ENCODE data around the gene IFNA8.
A peak's percentile ranks its signal among the peaks of the same experiment; 100 is the strongest.
"Not testable (repeated sequence)": the region's sequence is repeated elsewhere in the genome, so short reads cannot be mapped to it uniquely, and the experiment has no call there.

Gene IFNA8

DNA sequence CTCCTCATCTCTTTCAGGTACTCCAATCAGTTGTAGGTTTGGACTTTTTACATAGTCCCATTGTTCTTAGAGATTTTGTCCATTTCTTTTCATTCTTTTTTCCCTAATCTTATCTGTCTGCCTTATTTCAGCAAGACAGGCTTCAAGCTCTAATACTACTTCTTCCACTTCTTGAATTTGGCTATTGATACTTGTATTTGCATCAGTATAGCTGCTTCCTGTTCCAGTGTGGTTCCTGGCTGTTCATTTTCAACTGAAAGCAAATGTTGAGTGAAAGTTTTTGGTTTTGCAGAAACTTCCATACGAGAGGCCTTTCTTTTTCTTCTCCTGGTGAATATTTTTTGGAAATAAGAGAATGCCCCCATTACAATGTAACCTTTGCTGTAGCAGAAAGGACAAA, 19.3 kb downstream of the IFNA8 start:
- no peak for DNase-seq (ENCODE audit: low read depth in 3 of 3)

DNA sequence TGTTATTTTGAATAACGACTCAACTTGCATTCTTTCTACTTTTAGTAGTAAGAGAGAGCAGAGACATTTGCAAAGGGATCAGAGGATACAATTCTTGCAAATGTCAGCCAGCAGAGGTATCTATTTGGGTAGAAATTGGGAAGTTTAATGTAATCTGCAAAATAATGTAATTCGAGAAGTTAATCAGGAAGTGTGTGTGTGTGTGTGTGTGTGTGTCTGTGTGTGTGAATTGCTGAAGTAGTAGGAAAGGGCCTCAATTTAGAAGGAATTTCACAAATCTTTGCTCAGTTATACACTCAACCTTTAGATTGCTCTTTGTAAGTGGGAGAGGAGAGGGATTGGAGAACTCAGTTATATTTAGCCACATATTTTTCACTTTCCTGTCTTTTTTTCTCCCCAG, 20.3 kb downstream of the IFNA8 start:
- DNase-seq (ENCODE audit: low read depth in 3 of 3): no peak

DNA sequence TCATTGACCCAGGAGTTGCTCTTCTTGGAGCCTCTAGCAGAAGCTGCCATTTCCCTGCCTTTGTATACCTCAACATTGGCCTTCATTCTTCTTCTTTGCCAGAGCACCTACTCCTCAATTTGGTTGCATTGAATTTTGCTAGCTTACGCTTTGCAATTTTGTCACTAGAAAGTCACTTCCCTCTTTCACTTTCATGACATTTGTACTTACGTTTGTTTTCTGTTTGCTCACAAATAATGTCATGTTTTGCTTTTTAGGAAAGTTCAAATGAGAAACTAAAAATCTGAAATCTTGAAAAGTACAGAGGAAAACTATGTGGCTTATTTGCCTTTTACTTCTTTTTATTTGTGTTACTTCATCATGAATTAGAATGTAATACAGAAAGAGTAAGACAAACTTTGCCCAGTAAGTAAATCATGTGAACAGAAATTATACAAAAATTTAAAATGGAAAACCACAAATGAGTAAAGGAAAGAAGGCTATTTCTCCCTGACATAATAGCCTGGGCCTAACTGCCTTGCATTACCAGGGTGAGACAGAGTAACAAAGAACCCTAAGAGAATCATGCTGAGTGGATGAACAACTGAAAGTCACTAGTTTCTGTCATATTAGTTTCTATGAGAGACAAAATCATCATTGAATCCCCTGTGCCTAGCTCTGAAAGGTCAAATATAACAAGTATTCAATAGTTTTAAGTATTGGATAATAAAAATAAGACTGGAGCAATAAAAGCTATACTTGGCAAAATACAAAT, 23.9 kb downstream of the IFNA8 start:
- DNase-seq (ENCODE audit: low read depth in 3 of 3): no peak

- peak in 2 of 3 donors; percentile 14 to 40 for DNase-seq (ENCODE audit: low read depth in 3 of 3)
Measured at GRCh38 chr9:21434202-21435014, 25.5 kb downstream of the IFNA8 start.

- DNase-seq (ENCODE audit: low read depth in 3 of 3): not testable (repeated sequence)
Measured at GRCh38 chr9:21435015-21435383, 26.1 kb downstream of the IFNA8 start.

DNA sequence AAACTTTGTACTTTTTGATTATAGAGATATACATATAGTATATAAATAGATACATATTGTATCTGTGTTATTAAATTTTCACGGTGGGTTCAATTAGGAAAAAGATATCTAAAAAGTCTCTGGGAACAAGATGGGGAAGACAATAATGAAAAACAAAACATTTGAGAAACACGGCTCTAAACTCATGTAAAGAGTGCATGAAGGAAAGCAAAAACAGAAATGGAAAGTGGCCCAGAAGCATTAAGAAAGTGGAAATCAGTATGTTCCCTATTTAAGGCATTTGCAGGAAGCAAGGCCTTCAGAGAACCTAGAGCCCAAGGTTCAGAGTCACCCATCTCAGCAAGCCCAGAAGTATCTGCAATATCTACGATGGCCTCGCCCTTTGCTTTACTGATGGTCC, 31.2 kb downstream of the IFNA8 start, which contains the start of gene IFNA1:
Gene IFNA1 (plus strand): TSS at position 301 of the 400 bp plus-strand sequence. CDS start 69 bp downstream, at position 370.
- no peak for DNase-seq (ENCODE audit: low read depth in 3 of 3)

- no peak for DNase-seq (ENCODE audit: low read depth in 3 of 3)
Measured at GRCh38 chr9:21443849-21444625, 35.1 kb downstream of the IFNA8 start.

DNA sequence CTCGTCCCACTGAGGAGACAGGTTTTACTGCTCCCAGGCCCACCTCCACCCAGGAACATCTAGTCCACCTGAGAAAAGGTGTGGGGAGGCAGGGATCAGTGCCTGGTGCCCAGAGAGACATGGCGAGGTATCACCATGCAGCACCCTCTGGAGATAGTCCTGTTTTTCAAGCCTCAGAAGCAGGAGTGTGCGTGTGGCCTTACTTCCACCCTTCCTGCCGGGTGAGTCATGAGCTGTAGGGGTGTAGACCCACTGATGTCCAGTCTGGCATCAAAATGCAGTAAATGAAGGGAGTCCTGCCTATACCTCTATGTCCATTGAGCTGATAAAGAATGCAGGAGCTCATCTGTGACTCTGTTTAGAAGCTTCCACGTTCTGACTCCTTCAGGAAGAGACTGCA, 40.4 kb downstream of the IFNA8 start:
- DNase-seq (ENCODE audit: low read depth in 3 of 3): not testable (repeated sequence)

DNA sequence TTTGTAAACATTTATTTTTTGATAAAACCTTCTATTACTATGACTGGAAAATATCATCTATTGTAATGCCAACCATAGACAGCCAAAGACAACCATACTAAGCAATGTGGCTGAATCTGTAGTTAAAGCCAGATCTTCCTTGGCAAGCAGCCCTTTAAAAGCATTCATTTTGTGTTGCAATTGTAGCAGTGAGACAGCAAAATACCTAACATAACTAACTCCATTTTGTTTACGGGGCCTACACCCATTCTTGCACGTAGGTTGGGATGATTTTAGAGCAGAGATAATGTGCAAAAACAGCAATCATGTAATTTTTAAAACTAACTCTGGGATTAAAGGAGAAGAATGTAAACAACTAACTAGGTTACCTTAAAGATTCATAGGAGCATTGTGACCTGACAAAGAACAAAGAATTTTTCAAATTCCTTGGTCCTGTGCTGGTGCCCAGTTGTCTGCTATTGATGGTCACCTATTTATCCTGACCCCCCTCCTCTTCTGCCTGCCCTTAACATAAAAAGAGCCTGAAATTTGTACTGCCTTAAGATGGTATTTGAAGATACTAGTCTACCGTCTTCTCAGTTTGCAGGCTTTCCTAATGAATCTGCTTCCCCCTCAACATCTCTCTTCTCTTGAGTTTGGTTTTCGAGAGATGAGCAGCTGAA, 41.9 kb downstream of the IFNA8 start:
- no peak for DNase-seq (ENCODE audit: low read depth in 3 of 3)

DNA sequence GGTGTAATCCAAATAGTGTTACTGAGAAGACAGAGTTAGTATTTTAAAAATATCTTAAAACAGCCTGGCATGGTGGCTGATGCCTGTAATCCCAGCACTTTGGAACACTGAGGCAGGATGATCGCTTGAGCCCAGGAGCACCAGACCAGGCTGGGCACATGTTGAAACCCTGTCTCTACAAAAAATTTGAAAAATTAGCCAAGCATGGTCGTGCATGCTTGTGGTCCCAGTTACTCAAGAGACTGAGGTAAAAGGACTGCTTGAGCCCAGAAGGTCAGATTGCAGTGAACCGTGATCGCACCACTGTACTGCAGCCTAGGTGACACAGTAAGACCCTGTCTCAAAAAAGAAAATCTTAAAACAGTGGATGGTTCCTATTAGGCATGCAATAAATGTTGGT, 43.8 kb downstream of the IFNA8 start:
- no peak for DNase-seq (ENCODE audit: low read depth in 3 of 3)

DNA sequence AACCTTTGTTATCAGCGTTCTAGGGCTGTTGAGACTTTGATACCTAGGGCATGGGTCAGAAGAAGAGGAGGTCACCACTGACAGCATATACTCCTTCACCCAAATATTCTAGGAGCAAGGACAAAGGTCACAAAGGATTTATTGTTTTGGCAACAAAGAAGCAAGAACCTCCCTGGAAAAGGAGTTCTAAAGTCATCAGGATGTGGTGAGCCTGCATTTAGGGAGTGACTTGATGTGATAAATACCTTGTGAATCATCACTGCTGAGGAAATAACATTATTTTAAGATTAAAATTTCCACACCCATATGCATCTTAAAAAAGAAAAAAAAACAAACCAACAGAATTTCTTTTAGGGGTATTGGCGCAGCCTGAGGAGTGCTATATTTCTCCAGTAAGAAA, 45.2 kb downstream of the IFNA8 start:
- no peak for DNase-seq (ENCODE audit: low read depth in 3 of 3)

DNA sequence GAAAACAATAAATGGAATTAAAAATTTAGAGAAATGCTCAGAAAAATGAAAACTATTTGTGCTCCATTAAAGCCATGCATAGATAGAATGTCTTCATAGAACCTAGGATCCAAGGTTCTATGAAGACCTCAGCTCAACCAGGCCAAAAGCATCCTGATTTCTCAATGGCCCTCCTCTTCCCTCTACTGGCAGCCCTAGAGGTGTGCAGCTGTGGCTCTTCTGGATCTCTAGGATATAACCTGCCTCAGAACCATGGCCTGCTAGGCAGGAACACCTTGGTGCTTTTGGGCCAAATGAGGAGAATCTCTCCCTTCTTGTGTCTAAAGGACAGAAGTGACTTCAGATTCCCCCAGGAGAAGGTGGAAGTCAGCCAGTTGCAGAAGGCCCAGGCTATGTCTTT, 46.4 kb downstream of the IFNA8 start:
- DNase-seq (ENCODE audit: low read depth in 3 of 3): no peak
